A549 (cell line): ENCODE measurements around the gene AAGAB. TPM values are rescaled to one million over a fixed set of nuclear protein-coding genes. Genes with fewer than 3 reads are reported as not detected.

Source experiments
- ATAC-seq, 2 experiments: fragments of 200-7000 bp in 1 of 2; fragments of >200 bp in 1 of 2; cut with Nextera tagmentation in 1 of 2; cut with Tn5 transposase in 1 of 2; 3 replicates each; pipeline versions ENCODE4 v1.8.0 to v1.9.1; 2018 to 2020; ENCODE audit warnings: mild to moderate bottlenecking in 1 of 2, moderate library complexity in 1 of 2
- CTCF ChIA-PET: fragments of 300-600 bp; sonication (Branson Sonifier 250); formaldehyde crosslinking; extraction: SDS; loops from one replicate; lab custom pipeline; 2021; ENCODE audit warnings: antibody characterized with exemption, inconsistent platforms; lab: Yijun Ruan, JAX
- POLR2A ChIA-PET: fragments of 350-600 bp; formaldehyde crosslinking; extraction: SDS; loops from one replicate; lab custom pipeline; 2021; ENCODE audit warnings: antibody characterized with exemption, inconsistent platforms; lab: Yijun Ruan, JAX
- DNase-seq, 2 experiments: peaks; one replicate each; pipeline versions ENCODE4 v3.0.0 to v3.0.0-alpha.2; 2011 to 2016; ENCODE audit warnings: low read depth in 1 of 2, low spot score in 1 of 2
- FAIRE-seq: peaks from 2 replicates; lab custom pipeline; 2011; peaks lifted over from hg19 to GRCh38; lab: Jason Lieb, UNC
- H3K27ac ChIP-seq, 2 experiments: fragments of >200 bp; sonication (Bioruptor Twin); formaldehyde crosslinking; 3 replicates each; pipeline ENCODE4 v1.5.1; 2016 to 2017
- H3K4me1 ChIP-seq: fragments of >200 bp; sonication (Bioruptor Twin); formaldehyde crosslinking; 3 replicates; pipeline ENCODE4 v1.6.1; 2016
- H3K4me2 ChIP-seq: fragments of >200 bp; sonication (Bioruptor Twin); formaldehyde crosslinking; 3 replicates; pipeline ENCODE4 v1.6.1; 2016
- H3K4me3 ChIP-seq: fragments of >200 bp; sonication (Bioruptor Twin); formaldehyde crosslinking; 3 replicates; pipeline ENCODE4 v1.5.1; 2016
- H3K9me3 ChIP-seq: fragments of >200 bp; sonication (Bioruptor Twin); formaldehyde crosslinking; 3 replicates; pipeline ENCODE4 v1.6.1; 2016
- FOSB ChIP-seq: fragments of 250-450 bp; sonication (Bioruptor Pico); IDR thresholded peaks from 2 replicates; pipeline ENCODE4 v1.5.0; 2020; ENCODE audit warnings: mild to moderate bottlenecking, moderate library complexity
- HOXA7 ChIP-seq: fragments of 250-450 bp; sonication (Bioruptor Pico); IDR thresholded peaks from 2 replicates; pipeline ENCODE4 v1.5.0; 2020; ENCODE audit warnings: mild to moderate bottlenecking, moderate library complexity
- HOXB5 ChIP-seq: fragments of 250-450 bp; sonication (Bioruptor Pico); IDR thresholded peaks from 2 replicates; pipeline ENCODE4 v1.5.0; 2020; ENCODE audit warnings: mild to moderate bottlenecking, moderate library complexity
- JUN ChIP-seq, 2 experiments: fragments of >200 bp; sonication (Bioruptor Twin); formaldehyde crosslinking; IDR thresholded peaks; 2 replicates in 1 of 2; 3 replicates in 1 of 2; pipeline ENCODE4 v1.6.1; 2016 to 2017
- POLR2AphosphoS2 ChIP-seq: conservative IDR thresholded peaks from 2 replicates; pipeline ENCODE4 v1.6.1; 2012; ENCODE audit warnings: low read length, improper control_type of control experiment, inconsistent platforms
- RARB ChIP-seq: fragments of 250-450 bp; sonication (Bioruptor Pico); IDR thresholded peaks from 2 replicates; pipeline ENCODE4 v1.8.0; 2021; ENCODE audit warnings: mild to moderate bottlenecking, moderate library complexity
- RFX5 ChIP-seq: fragments of 450-650 bp; IDR thresholded peaks from 2 replicates; pipeline ENCODE4 v1.7.1; 2014; ENCODE audit warnings: antibody characterized with exemption, mild to moderate bottlenecking, moderate library complexity
- SMC3 ChIP-seq: fragments of >200 bp; sonication (Bioruptor Twin); formaldehyde crosslinking; IDR thresholded peaks from 3 replicates; pipeline ENCODE4 v1.6.1; 2018; ENCODE audit warnings: inconsistent platforms
- TFCP2L1 ChIP-seq: fragments of 250-450 bp; sonication (Bioruptor Pico); IDR thresholded peaks from 2 replicates; pipeline ENCODE4 v1.5.0; 2021; ENCODE audit warnings: mild to moderate bottlenecking
- TP53 ChIP-seq: fragments of 250-450 bp; sonication (Bioruptor Pico); IDR thresholded peaks from 2 replicates; pipeline ENCODE4 v1.5.0; 2021; ENCODE audit warnings: mild to moderate bottlenecking, moderate library complexity
- ZFP36 ChIP-seq: fragments of 450-650 bp; IDR thresholded peaks from 2 replicates; pipeline ENCODE4 v1.6.1; 2014; ENCODE audit warnings: borderline replicate concordance; ENCODE audit not compliant: partially characterized antibody
- ZSCAN20 ChIP-seq: fragments of 250-450 bp; sonication (Bioruptor Pico); IDR thresholded peaks from 2 replicates; pipeline ENCODE4 v1.8.0; 2022; ENCODE audit warnings: mild to moderate bottlenecking, moderate library complexity
- WGBS: methylation state at CpG from one replicate; pipeline ENCODE4 v1.1.6; 2017; ENCODE audit errors: missing lambda C conversion rate; 5-methylcytosine and 5-hydroxymethylcytosine counted together
- polyA plus RNA-seq, 4 experiments: library from polyadenylated mRNA; depleted of rRNA in 3 of 4; stranded (reverse); fragments of >200 nt; fragmentation: RNase III in 1 of 4; extraction: RNeasy Plus Mini Kit Qiagen cat#74134 plus additional on column Dnase treatment in 1 of 4; gene quantifications; 2 replicates in 3 of 4; 3 replicates in 1 of 4; pipeline ENCODE4 v1.2.3, GENCODE V29; 2011 to 2017
- TF ChIP-seq, protein P1 (sequence below): fragments of 200-600 bp; sonication (generic); IDR thresholded peaks from 2 replicates; pipeline ENCODE4 v1.6.1; 2016; ENCODE audit warnings: antibody characterized with exemption, mild to moderate bottlenecking, moderate library complexity
- TF ChIP-seq, protein P2 (sequence below): fragments of 450-650 bp; IDR thresholded peaks from 2 replicates; pipeline ENCODE4 v1.6.1; 2014; ENCODE audit warnings: antibody characterized with exemption
- TF ChIP-seq, protein P3 (sequence below): IDR thresholded peaks from 2 replicates; pipeline ENCODE4 v1.6.1; 2012
- TF ChIP-seq, protein P4 (sequence below): IDR thresholded peaks from 2 replicates; pipeline ENCODE4 v1.6.1; 2012
- TF ChIP-seq, protein P5 (sequence below): IDR thresholded peaks from 2 replicates; pipeline ENCODE4 v1.6.1; 2012; ENCODE audit warnings: low read depth, borderline replicate concordance

The AAGAB gene
- polyA plus RNA-seq, 2 of the 4 experiments (the other 2 are of a cell fraction) = 68.9 to 107 TPM

DNA sequence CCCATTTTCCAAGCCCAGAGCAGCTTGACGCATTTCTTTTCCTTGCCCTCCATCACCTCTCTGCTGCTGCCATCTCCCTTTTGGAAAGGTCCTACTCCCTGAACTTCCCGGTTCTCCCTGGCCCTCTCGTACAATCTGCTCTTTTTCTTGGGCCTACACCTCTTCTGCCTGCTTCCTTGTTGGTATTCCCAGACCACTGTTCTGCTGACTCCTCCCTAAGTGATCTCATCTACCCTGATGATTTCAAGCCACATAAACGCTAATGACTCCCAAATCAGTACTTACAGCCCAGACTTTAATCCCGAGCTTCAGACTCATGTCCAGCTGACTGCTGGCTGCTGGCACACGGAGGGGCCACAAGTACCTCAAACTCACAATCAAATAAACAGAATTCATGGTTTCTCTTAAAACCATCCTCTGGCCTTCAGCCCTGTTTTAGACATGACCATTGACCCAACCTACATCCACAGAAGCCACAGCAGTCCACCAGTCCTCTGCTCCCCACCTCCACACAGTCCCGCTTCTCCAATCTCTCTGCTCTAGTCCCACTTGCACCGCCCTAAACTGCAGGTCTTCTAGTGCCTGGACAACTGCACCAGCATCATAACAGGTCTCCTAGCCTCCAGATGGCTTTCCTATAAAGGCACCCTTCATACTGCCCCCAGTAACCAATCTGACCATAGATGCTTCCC is 57.6 kb downstream of the AAGAB start:
- DNase-seq (peak in 1 of 2 experiments; percentile 64), ATAC-seq (peak; percentile 12 to 45; a peak in 4 of 6 replicates), FAIRE-seq (peak; percentile 13)
- no peak overlapping the region for H3K4me2 ChIP-seq
- H3K27ac ChIP-seq = peak overlapping the region in 1 of 2 experiments; percentile 65; a peak in 3 of 6 replicates
- H3K4me1 ChIP-seq = peaks cover 29% of the 10 kb centered on the region
- CTCF ChIA-PET = interaction anchor here (0.9 to 10.5 kb wide), 3 partner anchors 68 to 250 kb away, joined by 3 to 63 read pairs (median 3); no protein-coding TSS in a partner anchor
- H3K4me3 ChIP-seq = no peak overlapping the region
- POLR2A ChIA-PET = no interaction called here
- TF ChIP-seq, protein P1, sequence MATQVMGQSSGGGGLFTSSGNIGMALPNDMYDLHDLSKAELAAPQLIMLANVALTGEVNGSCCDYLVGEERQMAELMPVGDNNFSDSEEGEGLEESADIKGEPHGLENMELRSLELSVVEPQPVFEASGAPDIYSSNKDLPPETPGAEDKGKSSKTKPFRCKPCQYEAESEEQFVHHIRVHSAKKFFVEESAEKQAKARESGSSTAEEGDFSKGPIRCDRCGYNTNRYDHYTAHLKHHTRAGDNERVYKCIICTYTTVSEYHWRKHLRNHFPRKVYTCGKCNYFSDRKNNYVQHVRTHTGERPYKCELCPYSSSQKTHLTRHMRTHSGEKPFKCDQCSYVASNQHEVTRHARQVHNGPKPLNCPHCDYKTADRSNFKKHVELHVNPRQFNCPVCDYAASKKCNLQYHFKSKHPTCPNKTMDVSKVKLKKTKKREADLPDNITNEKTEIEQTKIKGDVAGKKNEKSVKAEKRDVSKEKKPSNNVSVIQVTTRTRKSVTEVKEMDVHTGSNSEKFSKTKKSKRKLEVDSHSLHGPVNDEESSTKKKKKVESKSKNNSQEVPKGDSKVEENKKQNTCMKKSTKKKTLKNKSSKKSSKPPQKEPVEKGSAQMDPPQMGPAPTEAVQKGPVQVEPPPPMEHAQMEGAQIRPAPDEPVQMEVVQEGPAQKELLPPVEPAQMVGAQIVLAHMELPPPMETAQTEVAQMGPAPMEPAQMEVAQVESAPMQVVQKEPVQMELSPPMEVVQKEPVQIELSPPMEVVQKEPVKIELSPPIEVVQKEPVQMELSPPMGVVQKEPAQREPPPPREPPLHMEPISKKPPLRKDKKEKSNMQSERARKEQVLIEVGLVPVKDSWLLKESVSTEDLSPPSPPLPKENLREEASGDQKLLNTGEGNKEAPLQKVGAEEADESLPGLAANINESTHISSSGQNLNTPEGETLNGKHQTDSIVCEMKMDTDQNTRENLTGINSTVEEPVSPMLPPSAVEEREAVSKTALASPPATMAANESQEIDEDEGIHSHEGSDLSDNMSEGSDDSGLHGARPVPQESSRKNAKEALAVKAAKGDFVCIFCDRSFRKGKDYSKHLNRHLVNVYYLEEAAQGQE = no peak
- TF ChIP-seq, protein P2, sequence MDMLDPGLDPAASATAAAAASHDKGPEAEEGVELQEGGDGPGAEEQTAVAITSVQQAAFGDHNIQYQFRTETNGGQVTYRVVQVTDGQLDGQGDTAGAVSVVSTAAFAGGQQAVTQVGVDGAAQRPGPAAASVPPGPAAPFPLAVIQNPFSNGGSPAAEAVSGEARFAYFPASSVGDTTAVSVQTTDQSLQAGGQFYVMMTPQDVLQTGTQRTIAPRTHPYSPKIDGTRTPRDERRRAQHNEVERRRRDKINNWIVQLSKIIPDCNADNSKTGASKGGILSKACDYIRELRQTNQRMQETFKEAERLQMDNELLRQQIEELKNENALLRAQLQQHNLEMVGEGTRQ = no peak
- TF ChIP-seq RARB (peak; percentile 10; the same call in 1 of the 2 replicates), HOXA7 (CRISPR knock-in tag) (peak; percentile 84; the same call in 1 of the 2 replicates), ZSCAN20 (CRISPR knock-in tag) (no peak), FOSB (peak; percentile 39; the same call in 1 of the 2 replicates), JUN (IDR thresholded peaks at IDR 0.05) (no peak), TP53 (CRISPR knock-in tag) (0 out of 2 replicates have a peak, but pooled peaks have one; percentile 49), POLR2AphosphoS2 (peak; percentile 96)
- TF ChIP-seq, protein P3, sequence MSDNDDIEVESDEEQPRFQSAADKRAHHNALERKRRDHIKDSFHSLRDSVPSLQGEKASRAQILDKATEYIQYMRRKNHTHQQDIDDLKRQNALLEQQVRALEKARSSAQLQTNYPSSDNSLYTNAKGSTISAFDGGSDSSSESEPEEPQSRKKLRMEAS = no peak; the same call in 1 of the 2 replicates
- TF ChIP-seq, protein P4, sequence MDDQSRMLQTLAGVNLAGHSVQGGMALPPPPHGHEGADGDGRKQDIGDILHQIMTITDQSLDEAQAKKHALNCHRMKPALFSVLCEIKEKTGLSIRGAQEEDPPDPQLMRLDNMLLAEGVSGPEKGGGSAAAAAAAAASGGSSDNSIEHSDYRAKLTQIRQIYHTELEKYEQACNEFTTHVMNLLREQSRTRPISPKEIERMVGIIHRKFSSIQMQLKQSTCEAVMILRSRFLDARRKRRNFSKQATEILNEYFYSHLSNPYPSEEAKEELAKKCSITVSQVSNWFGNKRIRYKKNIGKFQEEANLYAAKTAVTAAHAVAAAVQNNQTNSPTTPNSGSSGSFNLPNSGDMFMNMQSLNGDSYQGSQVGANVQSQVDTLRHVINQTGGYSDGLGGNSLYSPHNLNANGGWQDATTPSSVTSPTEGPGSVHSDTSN = peak; percentile 78; the same call in 1 of the 2 replicates
- WGBS = 67% methylated on average over 8 of the region's 8 CpGs
- no peaks in the 10 kb centered on the region for H3K9me3 ChIP-seq

DNA sequence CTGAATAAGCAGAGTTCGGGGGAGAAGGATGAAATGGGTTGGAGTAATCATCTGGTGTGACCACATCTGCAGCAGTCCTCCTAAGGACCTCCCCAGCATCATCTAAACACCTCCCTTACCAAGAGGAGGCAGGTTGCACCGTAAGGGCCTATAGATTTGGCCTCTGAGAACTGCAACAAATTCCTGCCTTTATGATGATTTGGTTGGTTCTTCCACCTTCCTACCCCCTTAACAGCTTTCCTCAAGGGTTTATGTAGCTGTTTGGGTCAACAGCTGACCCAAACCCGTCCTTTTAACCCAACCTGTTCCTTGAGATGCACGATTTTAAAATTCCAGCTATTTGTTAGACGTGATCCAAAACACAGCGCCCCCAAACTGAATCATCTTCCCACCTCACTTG is 58.2 kb downstream of the AAGAB start:
- TF ChIP-seq HOXB5 (CRISPR knock-in tag) = peak; percentile 33; the same call in 1 of the 2 replicates
- TF ChIP-seq SMC3 = no peak
- TF ChIP-seq ZFP36 = no peak
- TF ChIP-seq, protein P5, sequence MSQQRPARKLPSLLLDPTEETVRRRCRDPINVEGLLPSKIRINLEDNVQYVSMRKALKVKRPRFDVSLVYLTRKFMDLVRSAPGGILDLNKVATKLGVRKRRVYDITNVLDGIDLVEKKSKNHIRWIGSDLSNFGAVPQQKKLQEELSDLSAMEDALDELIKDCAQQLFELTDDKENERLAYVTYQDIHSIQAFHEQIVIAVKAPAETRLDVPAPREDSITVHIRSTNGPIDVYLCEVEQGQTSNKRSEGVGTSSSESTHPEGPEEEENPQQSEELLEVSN = no peak
- TF ChIP-seq, protein P4 = 0 out of 2 replicates have a peak, but pooled peaks have one; percentile 7
- peak; percentile 71 for TF ChIP-seq FOSB
- peak; percentile 86 for TF ChIP-seq TFCP2L1 (CRISPR knock-in tag)
- TF ChIP-seq HOXA7 (CRISPR knock-in tag) = peak; percentile 91
- TF ChIP-seq RFX5 = no peak
- no peak; the same call in 1 of the 2 replicates for TF ChIP-seq POLR2AphosphoS2
- POLR2A ChIA-PET = no interaction called here
- peaks cover 35% of the 10 kb centered on the region for H3K4me1 ChIP-seq
- FAIRE-seq = no peak
- WGBS = 83% methylated on average over 6 of the region's 6 CpGs
- H3K9me3 ChIP-seq = no peaks in the 10 kb centered on the region
- DNase-seq = peak in 1 of 2 experiments; percentile 44
- ATAC-seq = peak in 1 of 2 experiments; percentile 2; a peak in 1 of 6 replicates
- H3K4me3 ChIP-seq = no peak overlapping the region
- H3K4me2 ChIP-seq = no peak overlapping the region
- peak overlapping the region in 1 of 2 experiments; percentile 65; a peak in 3 of 6 replicates for H3K27ac ChIP-seq
- CTCF ChIA-PET = interaction anchor here (0.9 to 10.5 kb wide), 3 partner anchors 68 to 249 kb away, joined by 3 to 63 read pairs (median 3); no protein-coding TSS in a partner anchor
